ENCODE measurements around the gene ANKRD24.

DNA sequence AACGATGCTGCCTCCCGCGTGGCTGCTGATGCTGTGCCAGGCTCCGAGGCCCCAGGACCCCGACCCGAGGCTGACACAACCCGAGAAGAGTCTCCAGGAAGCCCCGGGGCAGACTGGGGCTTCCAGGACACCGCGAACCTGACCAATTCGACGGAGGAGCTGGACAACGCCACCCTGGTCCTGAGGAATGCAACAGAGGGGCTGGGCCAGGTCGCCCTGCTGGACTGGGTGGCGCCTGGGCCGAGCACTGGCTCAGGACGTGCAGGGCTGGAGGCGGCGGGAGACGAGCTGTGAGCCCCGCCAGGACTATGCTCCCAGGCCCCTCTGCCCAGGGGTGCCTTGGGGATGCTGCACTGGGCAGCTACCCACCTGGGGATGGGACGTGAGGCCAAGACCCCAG lies 10.8 kb upstream of the ANKRD24 start:
- TF ChIP-seq, protein P1, sequence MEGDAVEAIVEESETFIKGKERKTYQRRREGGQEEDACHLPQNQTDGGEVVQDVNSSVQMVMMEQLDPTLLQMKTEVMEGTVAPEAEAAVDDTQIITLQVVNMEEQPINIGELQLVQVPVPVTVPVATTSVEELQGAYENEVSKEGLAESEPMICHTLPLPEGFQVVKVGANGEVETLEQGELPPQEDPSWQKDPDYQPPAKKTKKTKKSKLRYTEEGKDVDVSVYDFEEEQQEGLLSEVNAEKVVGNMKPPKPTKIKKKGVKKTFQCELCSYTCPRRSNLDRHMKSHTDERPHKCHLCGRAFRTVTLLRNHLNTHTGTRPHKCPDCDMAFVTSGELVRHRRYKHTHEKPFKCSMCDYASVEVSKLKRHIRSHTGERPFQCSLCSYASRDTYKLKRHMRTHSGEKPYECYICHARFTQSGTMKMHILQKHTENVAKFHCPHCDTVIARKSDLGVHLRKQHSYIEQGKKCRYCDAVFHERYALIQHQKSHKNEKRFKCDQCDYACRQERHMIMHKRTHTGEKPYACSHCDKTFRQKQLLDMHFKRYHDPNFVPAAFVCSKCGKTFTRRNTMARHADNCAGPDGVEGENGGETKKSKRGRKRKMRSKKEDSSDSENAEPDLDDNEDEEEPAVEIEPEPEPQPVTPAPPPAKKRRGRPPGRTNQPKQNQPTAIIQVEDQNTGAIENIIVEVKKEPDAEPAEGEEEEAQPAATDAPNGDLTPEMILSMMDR (tag by site-specific recombination; IDR thresholded peaks at IDR 0.05) = no peak
- TF ChIP-seq ZBTB20 (tag by site-specific recombination; IDR thresholded peaks at IDR 0.05) = no peak
- no peak for TF ChIP-seq ZNF335 (tag by site-specific recombination; conservative IDR thresholded peaks at IDR 0.05)
- no peak for TF ChIP-seq BCL11A (tag by site-specific recombination; IDR thresholded peaks at IDR 0.05; ENCODE audit: low read depth)
- no peak for TF ChIP-seq ZSCAN30 (tag by site-specific recombination; IDR thresholded peaks at IDR 0.05)
- TF ChIP-seq, protein P2, sequence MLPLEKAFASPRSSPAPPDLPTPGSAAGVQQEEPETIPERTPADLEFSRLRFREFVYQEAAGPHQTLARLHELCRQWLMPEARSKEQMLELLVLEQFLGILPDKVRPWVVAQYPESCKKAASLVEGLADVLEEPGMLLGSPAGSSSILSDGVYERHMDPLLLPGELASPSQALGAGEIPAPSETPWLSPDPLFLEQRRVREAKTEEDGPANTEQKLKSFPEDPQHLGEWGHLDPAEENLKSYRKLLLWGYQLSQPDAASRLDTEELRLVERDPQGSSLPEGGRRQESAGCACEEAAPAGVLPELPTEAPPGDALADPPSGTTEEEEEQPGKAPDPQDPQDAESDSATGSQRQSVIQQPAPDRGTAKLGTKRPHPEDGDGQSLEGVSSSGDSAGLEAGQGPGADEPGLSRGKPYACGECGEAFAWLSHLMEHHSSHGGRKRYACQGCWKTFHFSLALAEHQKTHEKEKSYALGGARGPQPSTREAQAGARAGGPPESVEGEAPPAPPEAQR (tag by site-specific recombination; IDR thresholded peaks at IDR 0.05) = no peak
- TF ChIP-seq, protein P3, sequence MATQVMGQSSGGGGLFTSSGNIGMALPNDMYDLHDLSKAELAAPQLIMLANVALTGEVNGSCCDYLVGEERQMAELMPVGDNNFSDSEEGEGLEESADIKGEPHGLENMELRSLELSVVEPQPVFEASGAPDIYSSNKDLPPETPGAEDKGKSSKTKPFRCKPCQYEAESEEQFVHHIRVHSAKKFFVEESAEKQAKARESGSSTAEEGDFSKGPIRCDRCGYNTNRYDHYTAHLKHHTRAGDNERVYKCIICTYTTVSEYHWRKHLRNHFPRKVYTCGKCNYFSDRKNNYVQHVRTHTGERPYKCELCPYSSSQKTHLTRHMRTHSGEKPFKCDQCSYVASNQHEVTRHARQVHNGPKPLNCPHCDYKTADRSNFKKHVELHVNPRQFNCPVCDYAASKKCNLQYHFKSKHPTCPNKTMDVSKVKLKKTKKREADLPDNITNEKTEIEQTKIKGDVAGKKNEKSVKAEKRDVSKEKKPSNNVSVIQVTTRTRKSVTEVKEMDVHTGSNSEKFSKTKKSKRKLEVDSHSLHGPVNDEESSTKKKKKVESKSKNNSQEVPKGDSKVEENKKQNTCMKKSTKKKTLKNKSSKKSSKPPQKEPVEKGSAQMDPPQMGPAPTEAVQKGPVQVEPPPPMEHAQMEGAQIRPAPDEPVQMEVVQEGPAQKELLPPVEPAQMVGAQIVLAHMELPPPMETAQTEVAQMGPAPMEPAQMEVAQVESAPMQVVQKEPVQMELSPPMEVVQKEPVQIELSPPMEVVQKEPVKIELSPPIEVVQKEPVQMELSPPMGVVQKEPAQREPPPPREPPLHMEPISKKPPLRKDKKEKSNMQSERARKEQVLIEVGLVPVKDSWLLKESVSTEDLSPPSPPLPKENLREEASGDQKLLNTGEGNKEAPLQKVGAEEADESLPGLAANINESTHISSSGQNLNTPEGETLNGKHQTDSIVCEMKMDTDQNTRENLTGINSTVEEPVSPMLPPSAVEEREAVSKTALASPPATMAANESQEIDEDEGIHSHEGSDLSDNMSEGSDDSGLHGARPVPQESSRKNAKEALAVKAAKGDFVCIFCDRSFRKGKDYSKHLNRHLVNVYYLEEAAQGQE (tag by site-specific recombination; IDR thresholded peaks at IDR 0.05) = no peak
